ENCODE measurements around the gene PACS1.
"Not testable (repeated sequence)": the region's sequence is repeated elsewhere in the genome, so short reads cannot be mapped to it uniquely, and the experiment has no call there.

The PACS1 gene

DNA sequence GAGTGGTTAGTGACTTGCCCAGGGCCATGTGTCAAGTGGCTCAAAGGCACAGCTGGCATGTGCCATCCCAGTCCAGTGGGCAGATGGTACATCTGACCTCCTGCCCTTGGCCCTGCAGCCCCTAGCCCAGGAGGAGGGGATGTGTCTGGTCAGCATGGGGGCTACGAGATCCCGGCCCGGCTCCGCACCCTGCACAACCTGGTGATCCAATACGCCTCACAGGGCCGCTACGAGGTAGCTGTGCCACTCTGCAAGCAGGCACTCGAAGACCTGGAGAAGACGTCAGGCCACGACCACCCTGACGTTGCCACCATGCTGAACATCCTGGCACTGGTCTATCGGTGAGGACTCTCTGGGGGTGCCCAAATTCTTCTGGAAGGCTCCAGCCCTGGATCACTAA lies 192.6 kb downstream of the PACS1 start:
- DNase-seq = no peak

DNA sequence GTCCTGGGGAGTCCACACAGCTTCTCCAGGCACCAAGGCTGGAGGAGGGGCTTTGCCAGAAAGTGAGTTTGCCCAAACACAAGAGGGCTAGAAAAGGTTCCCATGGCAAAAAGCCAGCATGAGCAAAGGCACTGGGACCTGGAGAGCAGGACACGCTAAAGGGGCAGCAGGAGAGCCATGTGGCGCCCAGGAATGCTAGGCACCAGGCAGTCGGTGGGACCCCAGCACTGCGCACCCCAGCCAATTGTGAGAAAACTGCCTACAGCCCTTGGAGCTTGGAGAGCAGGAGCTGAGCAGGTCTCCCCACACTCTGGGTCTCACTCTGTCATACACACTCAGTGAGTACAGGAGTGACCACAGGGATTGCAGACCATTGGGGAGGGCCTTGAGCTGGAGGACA lies 193.2 kb downstream of the PACS1 start:
- no peak for DNase-seq

- DNase-seq = no peak
These were observed 193.7 kb downstream of the PACS1 start for GRCh38 chr11:66263785-66264184.

GRCh38 chr11:66264383-66264782 lies 194.3 kb downstream of the PACS1 start:
- DNase-seq = no peak

- no peak for DNase-seq
These were observed 194.8 kb downstream of the PACS1 start for GRCh38 chr11:66264914-66265313.

GRCh38 chr11:66265531-66266377 lies 195.7 kb downstream of the PACS1 start:
- DNase-seq = no peak

- DNase-seq = no peak
These were observed 196.4 kb downstream of the PACS1 start for GRCh38 chr11:66266378-66267038.

DNA sequence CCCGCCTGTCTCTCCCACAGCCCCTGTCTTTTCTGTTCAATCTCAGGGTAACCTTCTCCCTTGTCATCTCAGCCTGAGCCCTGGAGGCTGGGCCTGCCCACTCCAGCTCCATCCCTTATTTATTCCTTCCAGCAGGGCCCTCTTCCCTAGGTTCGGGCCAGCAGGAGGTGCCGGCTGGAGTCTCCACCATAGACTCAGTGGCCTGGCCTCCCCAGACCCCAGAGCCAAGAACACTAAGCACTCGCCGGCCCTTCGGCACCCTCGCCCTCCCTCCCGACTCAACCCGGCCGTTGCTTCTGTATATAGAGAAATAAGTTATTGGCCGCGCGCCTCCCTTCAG lies 196.9 kb downstream of the PACS1 start:
- no peak for DNase-seq

DNA sequence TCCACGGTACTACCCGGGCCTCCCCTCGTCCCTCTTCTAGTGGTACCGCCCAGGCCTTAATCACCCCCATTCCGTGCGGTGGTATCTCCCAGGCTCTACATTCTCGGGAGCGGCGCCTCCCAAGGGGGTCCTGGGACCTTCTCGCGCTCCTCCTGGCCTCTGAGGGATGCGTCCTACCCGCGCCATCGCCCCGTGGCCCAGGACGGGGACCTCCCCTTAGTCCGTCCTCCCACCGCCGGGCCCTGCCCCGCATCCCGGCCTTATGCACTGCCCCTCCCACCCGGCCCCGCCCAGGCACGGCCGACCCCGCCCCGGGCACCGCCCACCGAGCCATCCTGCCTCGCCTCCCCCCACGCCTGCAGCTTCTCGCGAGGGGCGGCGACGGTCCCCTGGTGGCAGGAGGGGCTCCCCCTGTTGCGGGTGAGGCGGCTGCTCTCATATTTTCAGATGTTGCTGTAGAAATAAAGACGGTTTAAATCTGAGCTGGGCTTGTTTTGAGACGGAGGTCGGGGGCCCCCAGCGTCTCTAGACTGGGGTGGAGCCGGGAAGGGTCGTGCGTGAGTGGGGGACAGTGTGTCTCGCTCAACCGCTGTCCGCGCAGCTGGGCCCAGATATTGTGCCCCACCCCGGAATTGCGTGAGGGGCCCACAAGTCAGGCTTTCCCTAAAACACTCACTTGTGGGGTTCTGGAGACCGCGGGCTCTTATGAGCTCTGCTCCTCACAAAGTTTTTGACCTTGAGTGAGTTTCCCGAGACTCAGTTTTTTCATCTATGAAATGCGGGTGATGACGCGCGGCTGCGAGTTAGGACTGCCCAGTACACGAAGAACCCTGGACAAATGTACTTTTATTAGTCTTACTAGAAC lies 197.5 kb downstream of the PACS1 start:
- no peak for DNase-seq

GRCh38 chr11:66268244-66268951 lies 198.3 kb downstream of the PACS1 start, which contains the start of gene RAB1B:
TSS of gene RAB1B (plus strand) at chr11:66268639. CDS start at chr11:66268680, 41 bp downstream.
- peak; percentile 90 for DNase-seq

DNA sequence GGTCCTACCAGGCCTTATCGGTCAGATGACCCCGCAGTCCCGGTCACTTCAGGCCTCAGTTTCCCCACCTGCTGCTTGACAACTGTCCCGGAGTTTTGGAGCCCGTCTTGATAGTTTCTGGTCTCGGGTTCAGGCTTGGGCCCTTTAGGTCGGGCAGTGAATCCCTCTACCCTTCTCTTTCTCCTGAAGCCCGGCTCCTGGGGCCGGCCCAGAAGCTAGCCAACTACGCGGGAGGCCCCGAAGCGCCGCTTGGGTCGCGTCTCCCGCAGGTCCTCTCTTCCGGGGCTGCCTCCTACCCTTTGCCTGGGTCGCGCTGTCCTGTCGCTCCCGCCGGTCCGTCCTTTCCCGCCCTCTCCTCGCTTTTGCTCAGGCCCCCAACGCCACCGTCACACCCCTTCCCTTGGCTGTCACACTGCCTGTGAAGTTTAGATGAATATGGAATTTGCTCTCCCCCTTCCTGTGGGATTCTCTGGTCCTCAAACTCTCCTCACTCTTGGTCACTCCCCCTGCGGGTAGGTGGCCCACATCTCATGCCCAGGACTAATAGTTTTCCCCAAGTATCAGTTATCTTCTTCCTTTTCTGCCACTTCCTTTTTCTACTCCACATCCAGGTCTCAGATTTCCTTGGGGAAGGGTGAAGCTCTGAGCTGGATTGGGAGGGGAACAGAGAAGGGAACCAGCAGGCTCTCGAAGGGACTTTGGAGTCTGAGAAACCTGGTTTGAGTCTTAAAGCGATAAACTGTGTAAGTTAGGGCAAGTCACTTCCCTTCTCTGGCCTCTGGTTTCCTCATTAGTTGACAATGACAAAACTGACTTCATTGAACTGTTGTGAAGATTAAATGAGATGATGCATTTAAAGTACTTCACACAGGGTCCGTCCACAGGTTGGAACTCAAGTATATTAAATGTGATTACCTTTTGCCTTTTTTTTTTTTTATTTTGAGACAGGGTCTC lies 199.2 kb downstream of the PACS1 start:
- no peak for DNase-seq

DNA sequence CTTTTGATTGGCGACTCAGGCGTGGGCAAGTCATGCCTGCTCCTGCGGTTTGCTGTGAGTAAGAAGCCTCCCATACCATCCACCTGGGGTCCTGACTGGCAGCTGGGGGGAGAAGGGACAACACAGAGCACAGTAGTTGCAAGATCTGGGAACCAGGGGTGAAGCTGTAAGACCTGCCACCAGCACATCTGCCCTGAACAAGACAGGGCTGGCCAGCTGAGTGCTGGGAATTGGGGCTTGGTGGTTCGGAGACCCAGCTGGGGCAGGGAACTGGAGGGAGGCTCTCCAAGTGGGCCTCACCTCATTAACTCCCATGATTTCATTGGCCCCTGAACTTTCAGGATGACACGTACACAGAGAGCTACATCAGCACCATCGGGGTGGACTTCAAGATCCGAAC lies 201.7 kb downstream of the PACS1 start:
- DNase-seq = no peak

- DNase-seq = no peak
These were observed 202.5 kb downstream of the PACS1 start for GRCh38 chr11:66272596-66272995.

GRCh38 chr11:66274219-66274618 lies 204.1 kb downstream of the PACS1 start:
- no peak for DNase-seq

DNA sequence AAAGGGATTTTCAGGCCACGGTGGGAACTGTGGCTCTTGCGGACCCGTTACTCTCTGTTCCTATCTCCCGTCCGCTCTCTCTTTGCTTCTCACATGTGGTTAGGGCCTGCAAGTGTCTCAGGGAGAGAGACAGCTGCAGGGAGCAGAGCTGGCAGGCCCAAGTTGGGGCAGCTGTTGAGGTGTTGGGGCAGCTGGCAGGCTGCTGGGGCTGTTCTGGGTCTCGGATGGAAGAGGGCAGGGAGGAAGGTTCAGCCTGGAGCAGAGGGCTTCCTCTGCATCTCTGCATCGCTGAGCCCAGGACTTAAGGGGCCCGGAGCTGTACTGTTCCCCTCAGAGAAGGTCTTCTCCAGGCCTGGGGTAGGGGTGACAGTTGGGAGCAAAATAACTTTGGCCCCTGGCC lies 205.3 kb downstream of the PACS1 start:
- DNase-seq = no peak

DNA sequence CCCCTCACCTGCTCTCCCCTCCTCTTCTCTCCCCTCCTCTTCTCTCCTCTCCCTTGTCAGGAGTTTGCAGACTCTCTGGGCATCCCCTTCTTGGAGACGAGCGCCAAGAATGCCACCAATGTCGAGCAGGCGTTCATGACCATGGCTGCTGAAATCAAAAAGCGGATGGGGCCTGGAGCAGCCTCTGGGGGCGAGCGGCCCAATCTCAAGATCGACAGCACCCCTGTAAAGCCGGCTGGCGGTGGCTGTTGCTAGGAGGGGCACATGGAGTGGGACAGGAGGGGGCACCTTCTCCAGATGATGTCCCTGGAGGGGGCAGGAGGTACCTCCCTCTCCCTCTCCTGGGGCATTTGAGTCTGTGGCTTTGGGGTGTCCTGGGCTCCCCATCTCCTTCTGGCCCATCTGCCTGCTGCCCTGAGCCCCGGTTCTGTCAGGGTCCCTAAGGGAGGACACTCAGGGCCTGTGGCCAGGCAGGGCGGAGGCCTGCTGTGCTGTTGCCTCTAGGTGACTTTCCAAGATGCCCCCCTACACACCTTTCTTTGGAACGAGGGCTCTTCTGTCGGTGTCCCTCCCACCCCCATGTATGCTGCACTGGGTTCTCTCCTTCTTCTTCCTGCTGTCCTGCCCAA lies 206.0 kb downstream of the PACS1 start:
- no peak for DNase-seq

- not testable (repeated sequence) for DNase-seq
These were observed 206.5 kb downstream of the PACS1 start for GRCh38 chr11:66276619-66277018.

DNA sequence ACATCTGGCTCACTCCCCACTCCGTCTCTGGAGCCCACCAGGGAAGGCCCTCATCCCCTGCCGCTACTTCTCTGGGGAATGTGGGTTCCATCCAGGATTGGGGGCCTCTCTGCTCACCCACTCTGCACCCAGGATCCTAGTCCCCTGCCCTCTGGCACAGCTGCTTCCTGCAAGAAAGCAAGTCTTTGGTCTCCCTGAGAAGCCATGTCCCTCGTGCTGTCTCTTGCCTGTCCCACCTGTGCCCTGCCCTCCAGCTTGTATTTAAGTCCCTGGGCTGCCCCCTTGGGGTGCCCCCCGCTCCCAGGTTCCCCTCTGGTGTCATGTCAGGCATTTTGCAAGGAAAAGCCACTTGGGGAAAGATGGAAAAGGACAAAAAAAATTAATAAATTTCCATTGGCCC lies 207.0 kb downstream of the PACS1 start:
- DNase-seq = not testable (repeated sequence)

- DNase-seq = no peak
These were observed 207.6 kb downstream of the PACS1 start, which contains the start of gene CNIH2 for GRCh38 chr11:66277471-66278362. TSS of gene CNIH2 (plus strand) at chr11:66278175. CDS start at chr11:66278457, 282 bp downstream.
